PFSK-1 (cell line): ENCODE measurements around the gene CDC34.

Experiments used
- FOXP2 ChIP-seq: optimal IDR thresholded peaks from 2 replicates; pipeline ENCODE3; 2011; ENCODE audit warnings: borderline replicate concordance, control low read depth, inconsistent platforms; ENCODE audit not compliant: insufficient read depth; ENCODE audit errors: extremely low read length, extremely low read depth
- POLR2AphosphoS5 ChIP-seq: IDR thresholded peaks from 2 replicates; pipeline ENCODE4 v1.6.1; 2012; ENCODE audit warnings: low read depth, mild to moderate bottlenecking, control low read depth, low read length, moderate library complexity
- REST ChIP-seq, 2 experiments: IDR thresholded peaks; 2 replicates each; pipeline versions ENCODE4 v1.6.1 to v1.8.0; 2011 to 2012; ENCODE audit warnings: low read depth in 2 of 2, low read length in 2 of 2, control low read depth in 1 of 2, inconsistent platforms in 1 of 2, mild to moderate bottlenecking in 1 of 2, moderate library complexity in 1 of 2; ENCODE audit not compliant: insufficient read depth in 1 of 2
- SIN3A ChIP-seq: IDR thresholded peaks from 2 replicates; pipeline ENCODE4 v1.6.1; 2012; ENCODE audit warnings: mild to moderate bottlenecking, low read length, moderate library complexity, borderline replicate concordance; ENCODE audit not compliant: insufficient read depth
- TAF1 ChIP-seq: IDR thresholded peaks from 2 replicates; pipeline ENCODE4 v1.6.1; 2012; ENCODE audit warnings: low read length, control low read depth, borderline replicate concordance; ENCODE audit not compliant: insufficient read depth

CDC34 gene

GRCh38 chr19:582497-583197, 51.1 kb downstream of the CDC34 start:
- TF ChIP-seq POLR2AphosphoS5 = no peak
- TF ChIP-seq TAF1 = no peak
- no peak for TF ChIP-seq REST (IDR thresholded peaks at IDR 0.05; ENCODE audit: insufficient read depth in 1 of 2, low read depth in 2 of 2, low read length in 2 of 2)
- TF ChIP-seq FOXP2 = no peak
- TF ChIP-seq SIN3A = no peak

- TF ChIP-seq TAF1 (no peak), FOXP2 (no peak), SIN3A (no peak), POLR2AphosphoS5 (no peak), REST (IDR thresholded peaks at IDR 0.05; ENCODE audit: insufficient read depth in 1 of 2, low read depth in 2 of 2, low read length in 2 of 2) (no peak)
These were observed 51.8 kb downstream of the CDC34 start for GRCh38 chr19:583198-583967.

- TF ChIP-seq FOXP2 (no peak), POLR2AphosphoS5 (no peak)
These were observed 52.3 kb downstream of the CDC34 start for GRCh38 chr19:583968-584239.

- no peak for TF ChIP-seq REST (IDR thresholded peaks at IDR 0.05; ENCODE audit: insufficient read depth in 1 of 2, low read depth in 2 of 2, low read length in 2 of 2)
- TF ChIP-seq POLR2AphosphoS5 = peak; percentile 58
- no peak for TF ChIP-seq TAF1
- no peak for TF ChIP-seq SIN3A
- peak; percentile 77 for TF ChIP-seq FOXP2
These were observed 52.9 kb downstream of the CDC34 start for GRCh38 chr19:584240-585001.

GRCh38 chr19:585551-586110, 54.1 kb downstream of the CDC34 start:
- TF ChIP-seq SIN3A = no peak
- TF ChIP-seq FOXP2 = no peak
- no peak for TF ChIP-seq POLR2AphosphoS5
- TF ChIP-seq REST (IDR thresholded peaks at IDR 0.05; ENCODE audit: insufficient read depth in 1 of 2, low read depth in 2 of 2, low read length in 2 of 2) = no peak
- no peak for TF ChIP-seq TAF1
